GM19467 (cell line): ENCODE results near the gene TCP11L1.
"Not testable (repeated sequence)": the region's sequence is repeated elsewhere in the genome, so short reads cannot be mapped to it uniquely, and the experiment has no call there.

ENCODE experiments used
- ATAC-seq: cut with Tn5 transposase; IDR thresholded peaks from one replicate; pipeline ENCODE4 v1.9.1; 2021; ENCODE audit warnings: mild to moderate bottlenecking, moderate library complexity; ENCODE audit not compliant: unreplicated experiment

Gene TCP11L1

GRCh38 chr11:33028537-33028914, 10.8 kb upstream of the TCP11L1 start:
- no peak for ATAC-seq

- ATAC-seq = not testable (repeated sequence)
These were observed 10.2 kb upstream of the TCP11L1 start for GRCh38 chr11:33029218-33029617.

- ATAC-seq = no peak
These were observed 5.9 kb upstream of the TCP11L1 start for GRCh38 chr11:33033493-33033892.

- ATAC-seq = no peak
These were observed 4.4 kb upstream of the TCP11L1 start for GRCh38 chr11:33035011-33035410.

GRCh38 chr11:33040033-33040861, 875 bp downstream of the TCP11L1 start:
- peak; percentile 15 for ATAC-seq

- ATAC-seq = no peak
These were observed 1.6 kb downstream of the TCP11L1 start for GRCh38 chr11:33040862-33041453.

GRCh38 chr11:33043221-33043830, 4.0 kb downstream of the TCP11L1 start:
- ATAC-seq = no peak

- ATAC-seq = no peak
These were observed 4.9 kb downstream of the TCP11L1 start for GRCh38 chr11:33044285-33044756.

DNA sequence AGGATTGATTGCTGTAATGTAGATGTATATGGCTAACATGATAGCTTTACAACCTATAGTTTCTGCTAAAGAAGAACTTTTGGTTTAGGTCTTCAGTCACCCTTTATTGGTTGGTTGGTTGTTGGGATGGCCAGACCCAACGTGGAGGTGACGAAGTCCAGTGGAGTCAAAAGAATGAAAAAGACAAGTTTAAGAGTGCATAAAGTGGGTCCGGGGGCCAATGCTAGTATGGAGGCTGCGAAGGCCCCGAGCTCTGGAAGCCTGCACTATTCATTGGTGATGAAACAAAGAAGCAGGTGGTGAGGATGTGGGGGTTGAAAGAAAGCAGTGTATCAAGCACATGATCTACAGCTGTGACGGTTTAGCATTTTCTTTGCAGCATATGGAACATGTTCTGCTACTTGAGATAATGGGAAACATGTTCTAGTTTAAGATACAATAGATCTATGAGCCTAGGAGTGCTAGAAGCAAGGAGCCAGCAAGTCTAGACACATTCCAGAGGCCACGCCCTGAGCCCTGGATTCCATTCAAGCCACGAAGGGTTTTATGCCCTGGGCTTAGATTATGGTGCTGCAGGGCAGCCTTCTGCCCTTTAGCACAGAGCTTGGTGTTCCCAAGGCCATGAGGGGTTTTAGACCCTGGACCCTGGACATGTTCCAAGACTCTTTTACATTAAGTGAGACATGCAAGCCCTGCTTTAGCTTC, 6.3 kb downstream of the TCP11L1 start:
- no peak for ATAC-seq

- ATAC-seq = not testable (repeated sequence)
These were observed 9.3 kb downstream of the TCP11L1 start for GRCh38 chr11:33048701-33049100.

DNA sequence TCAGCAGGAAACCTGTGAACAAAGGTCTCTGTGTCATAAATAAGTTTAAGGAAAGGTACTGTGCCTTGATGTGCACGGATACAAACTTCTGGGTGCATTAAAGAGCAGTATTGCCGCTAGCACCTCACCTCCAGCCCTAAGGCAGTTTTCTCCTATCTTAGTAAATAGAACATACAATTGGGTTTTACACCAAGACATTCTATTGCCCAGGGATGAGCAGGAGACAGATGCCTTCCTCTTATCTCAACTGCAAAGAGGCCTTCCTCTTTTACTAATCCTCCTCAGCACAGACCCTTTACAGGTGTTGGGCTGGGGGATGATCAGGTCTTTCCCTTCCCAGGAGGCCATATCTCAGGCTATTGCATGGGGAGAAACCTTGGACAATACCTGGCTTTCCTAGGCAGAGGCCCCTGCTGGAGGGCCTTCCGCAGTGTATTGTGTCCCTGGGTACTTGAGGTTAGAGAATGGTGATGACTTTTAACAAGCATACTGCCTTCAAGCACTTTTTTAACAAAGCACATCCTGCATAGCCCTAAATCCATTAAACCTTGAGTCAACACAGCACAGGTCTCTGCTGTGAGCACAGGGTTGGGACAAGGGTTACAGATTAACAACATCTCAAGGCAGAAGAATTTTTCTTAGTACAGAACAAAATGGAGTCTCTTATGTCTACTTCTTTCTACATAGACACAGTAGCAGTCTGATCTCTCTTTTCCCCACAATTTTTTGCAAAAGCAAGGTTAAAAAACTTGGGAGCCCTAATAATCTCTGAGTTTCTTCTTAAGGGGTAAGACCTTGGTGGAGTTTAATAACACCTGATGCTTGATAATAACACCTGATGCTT, 10.4 kb downstream of the TCP11L1 start:
- ATAC-seq = not testable (repeated sequence)

DNA sequence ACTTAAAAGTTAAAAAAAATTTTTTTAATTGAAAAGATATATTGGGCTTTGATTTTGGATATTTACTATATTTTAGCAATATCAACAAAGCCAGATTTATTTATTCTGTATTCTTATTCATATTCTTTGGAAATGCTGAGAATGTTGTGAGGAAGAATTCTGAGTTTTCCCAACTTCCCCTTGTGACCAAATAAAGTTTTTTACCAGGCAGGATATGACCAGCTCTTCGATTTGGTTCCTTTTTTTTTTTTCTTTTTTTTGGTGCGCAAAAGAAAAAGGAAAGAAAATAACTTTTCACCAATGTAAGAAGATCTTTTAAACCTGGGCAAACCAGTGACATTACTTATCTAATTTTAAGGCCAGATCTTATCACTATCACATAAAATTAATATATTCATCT, 12.9 kb downstream of the TCP11L1 start:
- ATAC-seq = no peak

- no peak for ATAC-seq
These were observed 16.0 kb downstream of the TCP11L1 start for GRCh38 chr11:33055375-33055774.

GRCh38 chr11:33057284-33057683, 17.9 kb downstream of the TCP11L1 start:
- no peak for ATAC-seq

GRCh38 chr11:33059331-33060007, 20.1 kb downstream of the TCP11L1 start:
- ATAC-seq = no peak

DNA sequence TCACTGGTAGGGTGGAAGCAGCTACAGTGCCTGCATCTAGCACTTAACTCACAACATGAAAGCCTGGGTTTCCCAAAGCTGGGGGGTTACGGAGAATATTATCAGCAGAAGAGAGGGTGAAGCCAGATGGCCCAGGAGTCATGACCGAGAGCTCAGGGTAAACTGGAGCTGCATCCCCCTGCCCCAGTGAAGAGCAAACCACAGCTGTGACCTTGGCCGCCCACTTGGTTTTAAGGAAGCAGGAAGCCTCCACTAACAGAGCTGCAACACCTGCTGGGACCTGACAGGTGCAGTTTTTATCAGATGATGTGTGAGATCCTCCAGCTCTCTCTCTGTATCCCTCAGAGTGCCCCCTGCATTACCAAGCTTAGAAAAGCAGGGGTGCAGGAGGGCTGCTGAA, 20.9 kb downstream of the TCP11L1 start:
- ATAC-seq = no peak

- no peak for ATAC-seq
These were observed 22.8 kb downstream of the TCP11L1 start for GRCh38 chr11:33062137-33062536.

- no peak for ATAC-seq
These were observed 24.0 kb downstream of the TCP11L1 start for GRCh38 chr11:33063326-33063881.

GRCh38 chr11:33064033-33064825, 24.9 kb downstream of the TCP11L1 start:
- no peak for ATAC-seq
